Measurements from ENCODE around the gene PPIF. TPM values are rescaled to one million over a fixed set of nuclear protein-coding genes. Genes with fewer than 3 reads are reported as not detected.

The PPIF gene
- total and polyA plus RNA-seq, 10 donors: 29.2 to 99.3 (median 67.5) TPM

GRCh38 chr10:79320820-79321493 lies 26.3 kb upstream of the PPIF start:
- Histone ChIP-seq H3K9me3 (no peaks in the 10 kb centered on the region), H3K27ac (peak overlapping the region in 6 of 8 donors; percentile 4 to 77 (median 52)), H3K27me3 (replicated peaks in 1 of 7) (no peaks in the 10 kb centered on the region), H3K36me3 (no peaks in the 10 kb centered on the region), H3K4me1 (peaks cover 23 to 84% (median 65%) of the 10 kb centered on the region in 6 donors), H3K4me3 (no peak overlapping the region)
- no peak for DNase-seq
- 65 to 80% (median 75%) methylated on average over 7 of the region's 7 CpGs for WGBS, 5 donors
- intact Hi-C loops (cut with DNase I; ENCODE audit: low total_unique reads): no loop called here
- peak in 1 of 3 donors; percentile 60 for TF ChIP-seq POLR2AphosphoS5 (IDR thresholded peaks at IDR 0.05)
- no peak for TF ChIP-seq CTCF (IDR thresholded peaks at IDR 0.05 in 8 of 11, conservative IDR thresholded peaks at IDR 0.05 in 3 of 11)
- no peak for TF ChIP-seq POLR2A (IDR thresholded peaks at IDR 0.05)

GRCh38 chr10:79321494-79321882 lies 25.8 kb upstream of the PPIF start:
- Histone ChIP-seq H3K27ac (peak overlapping the region in 5 of 8 donors; percentile 20 to 77 (median 76)), H3K4me3 (no peak overlapping the region), H3K9me3 (no peaks in the 10 kb centered on the region), H3K27me3 (replicated peaks in 1 of 7) (no peaks in the 10 kb centered on the region), H3K4me1 (peaks cover 18 to 79% (median 60%) of the 10 kb centered on the region in 6 donors), H3K36me3 (no peaks in the 10 kb centered on the region)
- DNase-seq: peak; percentile 71
- TF ChIP-seq POLR2A (IDR thresholded peaks at IDR 0.05): no peak
- TF ChIP-seq POLR2AphosphoS5 (IDR thresholded peaks at IDR 0.05): no peak
- TF ChIP-seq CTCF (IDR thresholded peaks at IDR 0.05 in 8 of 11, conservative IDR thresholded peaks at IDR 0.05 in 3 of 11): no peak
- WGBS, 5 donors: 69 to 97% (median 83%) methylated on average over 2 of the region's 2 CpGs
- intact Hi-C loops (cut with DNase I; ENCODE audit: low total_unique reads): no loop called here

GRCh38 chr10:79321951-79322350 lies 25.3 kb upstream of the PPIF start:
- no peaks in the 10 kb centered on the region for H3K36me3 ChIP-seq
- peak overlapping the region in 5 of 8 donors; percentile 20 to 77 (median 76) for H3K27ac ChIP-seq
- TF ChIP-seq POLR2AphosphoS5 (IDR thresholded peaks at IDR 0.05) (no peak), POLR2A (IDR thresholded peaks at IDR 0.05) (no peak), CTCF (IDR thresholded peaks at IDR 0.05 in 8 of 11, conservative IDR thresholded peaks at IDR 0.05 in 3 of 11) (no peak)
- DNase-seq: no peak
- H3K27me3 ChIP-seq (replicated peaks in 1 of 7): no peaks in the 10 kb centered on the region
- no peak overlapping the region for H3K4me3 ChIP-seq
- no peaks in the 10 kb centered on the region for H3K9me3 ChIP-seq
- peaks cover 14 to 74% (median 55%) of the 10 kb centered on the region in 6 donors for H3K4me1 ChIP-seq
- intact Hi-C loops (cut with DNase I; ENCODE audit: low total_unique reads): no loop called here

- WGBS, 5 donors: 38 to 44% (median 39%) methylated on average over 15 of the region's 15 CpGs
- Histone ChIP-seq H3K4me1 (peaks cover 7 to 65% (median 47%) of the 10 kb centered on the region in 6 donors), H3K36me3 (no peaks in the 10 kb centered on the region), H3K27me3 (replicated peaks in 1 of 7) (no peaks in the 10 kb centered on the region), H3K27ac (peak overlapping the region; percentile 15 to 77 (median 56)), H3K9me3 (no peaks in the 10 kb centered on the region), H3K4me3 (no peak overlapping the region)
- DNase-seq: peak; percentile 87
- intact Hi-C loops (cut with DNase I; ENCODE audit: low total_unique reads): no loop called here
- TF ChIP-seq POLR2AphosphoS5 (IDR thresholded peaks at IDR 0.05) (peak in 2 of 3 donors; percentile 47 to 73), CTCF (IDR thresholded peaks at IDR 0.05 in 8 of 11, conservative IDR thresholded peaks at IDR 0.05 in 3 of 11) (no peak)
Observed at GRCh38 chr10:79322616-79323543, 24.4 kb upstream of the PPIF start.
